ENCODE data around the gene DPYD.

The DPYD gene

DNA sequence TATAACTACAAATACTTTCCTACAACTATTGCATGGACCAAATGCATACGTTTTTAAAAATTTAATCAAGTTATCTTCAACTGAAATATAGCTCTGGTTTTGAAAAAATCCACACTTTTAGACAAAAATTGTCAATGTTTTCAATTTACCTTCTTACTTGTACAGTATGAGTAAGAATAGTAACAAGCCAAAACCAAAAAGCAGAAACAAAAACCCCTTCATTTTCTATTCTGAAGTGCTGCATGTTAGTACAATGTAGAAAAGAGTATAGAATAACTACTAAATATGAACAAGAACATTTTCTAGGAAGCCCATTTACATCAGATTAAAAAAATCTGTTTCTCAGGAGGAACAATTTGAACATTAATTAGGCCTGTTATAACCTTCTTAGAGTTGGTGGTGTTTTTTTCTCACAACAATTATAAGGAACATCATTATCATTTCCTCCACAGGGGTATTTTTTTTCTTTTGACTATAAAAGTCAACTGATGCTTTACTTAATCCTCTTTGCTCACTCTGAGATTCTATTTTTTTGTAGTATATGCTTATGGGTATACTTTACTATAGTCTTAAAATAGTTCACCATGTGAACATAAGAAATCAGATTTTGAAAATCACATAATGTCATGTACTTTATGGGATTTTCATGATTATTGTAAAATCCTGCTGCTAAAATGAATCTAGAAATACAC is 723.9 kb downstream of the DPYD start:
- TF ChIP-seq, protein P1, sequence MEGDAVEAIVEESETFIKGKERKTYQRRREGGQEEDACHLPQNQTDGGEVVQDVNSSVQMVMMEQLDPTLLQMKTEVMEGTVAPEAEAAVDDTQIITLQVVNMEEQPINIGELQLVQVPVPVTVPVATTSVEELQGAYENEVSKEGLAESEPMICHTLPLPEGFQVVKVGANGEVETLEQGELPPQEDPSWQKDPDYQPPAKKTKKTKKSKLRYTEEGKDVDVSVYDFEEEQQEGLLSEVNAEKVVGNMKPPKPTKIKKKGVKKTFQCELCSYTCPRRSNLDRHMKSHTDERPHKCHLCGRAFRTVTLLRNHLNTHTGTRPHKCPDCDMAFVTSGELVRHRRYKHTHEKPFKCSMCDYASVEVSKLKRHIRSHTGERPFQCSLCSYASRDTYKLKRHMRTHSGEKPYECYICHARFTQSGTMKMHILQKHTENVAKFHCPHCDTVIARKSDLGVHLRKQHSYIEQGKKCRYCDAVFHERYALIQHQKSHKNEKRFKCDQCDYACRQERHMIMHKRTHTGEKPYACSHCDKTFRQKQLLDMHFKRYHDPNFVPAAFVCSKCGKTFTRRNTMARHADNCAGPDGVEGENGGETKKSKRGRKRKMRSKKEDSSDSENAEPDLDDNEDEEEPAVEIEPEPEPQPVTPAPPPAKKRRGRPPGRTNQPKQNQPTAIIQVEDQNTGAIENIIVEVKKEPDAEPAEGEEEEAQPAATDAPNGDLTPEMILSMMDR (conservative IDR thresholded peaks at IDR 0.05; ENCODE audit: control insufficient read depth, insufficient read depth, low read depth, low read length): no peak
- no peak overlapping the region for H3K4me3 ChIP-seq (ENCODE audit: control insufficient read depth, low read depth, low read length)
- no peak for DNase-seq (ENCODE audit: low read depth)

DNA sequence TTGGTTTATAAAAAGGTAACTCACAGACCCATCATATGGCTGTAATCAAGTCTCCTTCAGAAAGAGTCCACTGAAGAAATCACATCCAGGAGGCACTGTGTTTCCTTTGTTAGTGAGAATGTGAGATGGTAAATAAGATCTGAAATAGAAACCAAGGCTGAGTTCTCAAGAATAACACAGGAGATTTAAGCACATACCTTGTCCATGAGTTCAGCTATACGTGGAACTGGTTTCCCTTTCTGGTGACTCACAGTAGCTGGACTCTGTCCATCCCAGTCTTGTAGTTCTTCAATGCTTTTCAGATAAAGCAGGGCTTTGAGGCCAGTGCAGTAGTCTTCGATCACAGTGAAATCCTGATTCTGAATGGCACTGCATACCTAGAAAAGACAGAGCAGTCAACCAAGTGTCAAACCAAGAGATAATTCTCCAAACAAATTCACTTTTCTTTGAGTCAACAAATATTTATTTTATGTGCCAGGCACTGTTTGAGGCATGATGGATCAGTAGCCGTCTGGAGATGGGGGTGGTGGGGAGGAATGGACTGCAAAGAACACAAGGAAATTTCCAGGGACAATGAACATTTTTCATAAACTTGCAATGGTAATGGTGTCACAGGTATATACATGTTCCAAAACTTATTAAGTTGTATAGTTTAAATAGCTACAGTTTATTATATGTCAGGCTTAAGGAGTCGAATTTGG is 727.8 kb downstream of the DPYD start:
- DNase-seq (ENCODE audit: low read depth): peak; percentile 96
- H3K4me3 ChIP-seq (ENCODE audit: control insufficient read depth, low read depth, low read length): no peak overlapping the region
- TF ChIP-seq, protein P1 (conservative IDR thresholded peaks at IDR 0.05; ENCODE audit: control insufficient read depth, insufficient read depth, low read depth, low read length): peak; percentile 26

DNA sequence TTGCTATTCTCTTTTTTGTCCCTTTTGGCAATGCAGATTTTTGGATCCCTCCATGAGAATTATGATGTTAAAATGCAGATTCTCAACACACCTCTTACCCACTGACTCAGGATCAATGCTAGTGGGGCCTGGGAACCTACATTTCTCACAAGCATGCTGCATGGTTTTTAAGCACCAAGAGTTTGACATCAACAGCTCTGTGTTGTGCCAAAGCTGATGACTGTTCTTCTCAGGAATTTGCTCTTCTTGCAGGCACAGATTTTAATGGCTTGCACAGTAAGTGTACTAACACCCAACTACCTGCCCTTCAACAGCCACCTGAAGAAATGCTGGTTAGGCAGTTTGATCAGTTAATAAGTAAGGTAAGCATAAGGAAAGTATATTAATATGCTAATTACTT is 730.5 kb downstream of the DPYD start:
- TF ChIP-seq, protein P1 (conservative IDR thresholded peaks at IDR 0.05; ENCODE audit: control insufficient read depth, insufficient read depth, low read depth, low read length): no peak
- no peak overlapping the region for H3K4me3 ChIP-seq (ENCODE audit: control insufficient read depth, low read depth, low read length)
- DNase-seq (ENCODE audit: low read depth): peak; percentile 61

DNA sequence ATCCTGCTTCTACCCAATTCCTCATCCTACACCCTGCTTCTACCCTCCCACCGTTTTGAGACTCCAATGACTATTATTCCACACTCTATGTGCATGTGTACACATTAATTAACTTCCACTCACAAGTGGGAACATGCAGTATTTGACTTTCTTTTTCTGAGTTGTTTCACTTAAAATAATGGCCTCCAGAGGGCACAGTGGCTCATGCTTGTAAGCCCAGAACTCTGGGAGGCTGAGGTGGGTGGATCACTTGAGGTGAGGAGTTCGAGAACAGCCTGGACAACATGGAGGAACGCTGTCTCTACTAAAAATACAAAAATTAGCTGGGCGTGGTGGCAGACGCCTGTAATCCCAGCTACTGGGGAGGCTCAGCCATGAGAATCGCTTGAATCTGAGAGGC is 734.5 kb downstream of the DPYD start:
- no peak overlapping the region for H3K4me3 ChIP-seq (ENCODE audit: control insufficient read depth, low read depth, low read length)
- DNase-seq (ENCODE audit: low read depth): peak; percentile 22
- TF ChIP-seq, protein P1 (conservative IDR thresholded peaks at IDR 0.05; ENCODE audit: control insufficient read depth, insufficient read depth, low read depth, low read length): peak; percentile 31

DNA sequence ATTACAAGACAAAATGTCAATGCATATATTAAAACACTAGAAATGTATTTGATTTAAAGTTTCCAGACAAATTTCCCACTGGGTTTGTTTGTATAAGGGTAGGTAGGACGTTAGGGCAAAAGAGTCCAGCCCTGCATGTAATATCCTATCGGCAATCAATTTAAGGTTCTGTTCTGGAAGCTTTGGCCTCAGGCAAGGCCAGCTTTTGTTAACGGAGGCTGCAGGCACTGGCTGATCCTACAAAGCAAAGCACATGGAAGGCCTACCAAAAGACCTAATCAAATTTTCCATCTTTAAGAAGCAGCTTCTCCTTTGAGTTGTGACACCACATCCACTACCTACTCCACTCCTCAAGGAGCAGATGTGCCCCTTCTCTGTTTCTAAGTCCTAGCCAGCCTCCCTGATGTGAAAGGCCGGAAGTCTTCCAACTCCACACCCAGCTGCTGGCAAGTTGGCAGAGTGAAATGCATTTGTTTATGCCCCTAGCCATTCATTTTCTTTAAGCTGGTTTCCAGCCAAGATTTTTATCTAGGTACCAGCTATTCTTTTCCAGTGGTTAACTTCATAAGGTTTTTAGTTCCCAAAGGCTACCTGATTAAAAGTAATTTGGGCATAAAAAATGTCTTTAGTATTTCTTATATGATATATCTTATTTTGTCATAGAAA is 746.7 kb downstream of the DPYD start:
- TF ChIP-seq, protein P1 (conservative IDR thresholded peaks at IDR 0.05; ENCODE audit: control insufficient read depth, insufficient read depth, low read depth, low read length): no peak
- no peak overlapping the region for H3K4me3 ChIP-seq (ENCODE audit: control insufficient read depth, low read depth, low read length)
- no peak for DNase-seq (ENCODE audit: low read depth)

DNA sequence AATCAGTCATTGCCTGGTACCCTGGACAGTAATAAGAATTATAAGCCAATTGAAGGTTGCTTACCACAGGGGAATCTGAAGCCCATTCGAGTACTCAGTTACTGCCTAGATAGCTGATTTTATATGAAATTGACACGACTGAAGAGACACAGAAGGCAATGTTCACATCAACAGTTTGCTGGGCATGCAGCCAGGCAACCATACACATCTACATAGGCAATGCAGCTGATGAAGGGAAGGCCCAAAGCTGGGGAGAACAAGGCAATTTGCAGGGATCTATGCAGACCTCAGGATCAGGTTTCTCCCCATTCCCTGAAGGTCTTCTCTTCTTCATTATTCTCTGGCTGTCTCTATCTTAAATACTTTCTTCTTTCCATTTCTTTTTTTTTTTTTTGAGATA is 750.5 kb downstream of the DPYD start:
- TF ChIP-seq, protein P1 (conservative IDR thresholded peaks at IDR 0.05; ENCODE audit: control insufficient read depth, insufficient read depth, low read depth, low read length): no peak

More for the DNA sequence above, 750.5 kb downstream of the DPYD start:
- DNase-seq (ENCODE audit: low read depth): no peak
- H3K4me3 ChIP-seq (ENCODE audit: control insufficient read depth, low read depth, low read length): no peak overlapping the region

Measured in fibroblast of mammary gland (primary cell).